Endothelial cell of hepatic sinusoid (primary cell): ENCODE data around the gene MADCAM1.
"Not testable (repeated sequence)": the region's sequence is repeated elsewhere in the genome, so short reads cannot be mapped to it uniquely, and the experiment has no call there.

Experiments used
- in situ Hi-C: cut with HindIII; loops from 2 replicates; pipeline ENCODE4 v1.10.0; 2017; ENCODE audit warnings: low sequenced_read_pairs

MADCAM1 gene

GRCh38 chr19:496112-496665, at the start of gene MADCAM1:
MADCAM1 (plus strand) TSS chr19:496486; CDS start chr19:496500, 14 bp downstream.
- in situ Hi-C loops, result no loop called here

DNA sequence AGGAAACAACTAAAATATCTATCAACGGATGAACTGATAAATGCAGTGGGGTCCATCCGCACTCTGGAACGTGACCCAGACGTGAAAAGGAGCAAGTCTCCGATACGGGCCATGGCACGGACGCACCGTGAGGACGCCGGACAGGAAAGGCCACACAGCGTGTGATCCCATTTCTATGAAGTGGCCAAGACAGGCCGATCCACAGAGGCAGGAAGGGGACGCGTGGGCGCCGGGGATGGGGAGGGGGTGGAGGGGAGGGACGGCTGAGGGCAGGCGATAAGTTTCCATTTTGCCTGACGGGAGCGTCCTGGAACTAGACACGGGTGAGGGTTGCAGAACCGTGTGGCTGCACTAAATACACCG, 49.2 kb upstream of the MADCAM1 start:
- in situ Hi-C loops, result no loop called here

DNA sequence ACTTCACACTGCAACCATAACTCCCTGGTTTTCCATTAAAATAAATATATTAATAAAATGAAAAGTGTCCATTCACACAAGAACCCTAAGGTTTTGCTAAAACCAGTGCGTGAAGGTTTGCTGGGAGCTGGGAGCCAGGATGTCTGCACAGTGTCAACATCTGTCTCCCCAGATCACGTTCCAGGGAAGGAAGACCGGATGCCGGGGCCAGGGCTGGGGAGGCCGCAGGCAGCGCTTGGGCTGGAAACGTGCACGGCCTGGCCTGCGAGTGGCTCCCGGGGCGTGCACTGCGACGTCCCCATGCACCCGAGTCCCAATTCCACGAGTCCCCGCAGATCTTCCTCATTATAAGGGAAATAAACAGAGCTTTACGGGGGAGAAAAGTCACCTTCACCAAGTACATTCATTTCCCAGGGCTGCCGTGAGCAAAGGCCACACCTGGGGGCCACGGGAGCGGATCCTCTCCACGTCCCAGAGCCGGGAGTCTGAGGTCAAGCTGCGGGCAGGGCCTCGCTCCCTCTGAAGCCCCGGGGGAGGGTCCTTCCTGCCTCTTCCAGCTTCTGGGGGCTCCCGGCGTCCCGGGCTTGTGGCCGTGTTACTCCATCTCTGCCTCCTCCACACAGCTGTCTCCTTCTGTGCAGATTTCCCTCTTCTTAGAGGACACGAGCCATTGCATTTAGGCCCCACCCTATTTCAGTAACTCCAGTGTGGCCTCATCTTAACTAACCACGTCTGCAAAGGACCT, 48.3 kb upstream of the MADCAM1 start:
- in situ Hi-C loops, result no loop called here

DNA sequence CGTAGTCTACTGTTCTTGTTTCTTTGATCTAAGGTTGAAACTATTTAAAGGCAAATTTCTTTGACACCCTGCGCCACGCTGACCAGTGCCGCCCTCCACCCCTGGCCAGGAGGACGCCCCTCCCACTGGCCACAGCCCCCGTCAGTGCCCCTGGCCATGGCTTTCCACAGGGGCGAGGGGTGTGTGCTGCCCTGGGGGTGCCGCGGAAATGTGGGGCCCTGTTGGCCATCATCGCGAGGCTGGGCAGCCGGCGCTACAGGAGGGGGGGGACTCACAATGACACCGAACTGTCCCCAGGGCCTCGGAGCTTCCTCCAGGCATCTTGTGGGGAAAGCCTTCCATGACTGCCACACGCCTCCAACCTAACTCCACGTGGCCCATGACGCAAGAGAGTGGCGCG, 46.4 kb upstream of the MADCAM1 start:
- in situ Hi-C loops, result no loop called here

DNA sequence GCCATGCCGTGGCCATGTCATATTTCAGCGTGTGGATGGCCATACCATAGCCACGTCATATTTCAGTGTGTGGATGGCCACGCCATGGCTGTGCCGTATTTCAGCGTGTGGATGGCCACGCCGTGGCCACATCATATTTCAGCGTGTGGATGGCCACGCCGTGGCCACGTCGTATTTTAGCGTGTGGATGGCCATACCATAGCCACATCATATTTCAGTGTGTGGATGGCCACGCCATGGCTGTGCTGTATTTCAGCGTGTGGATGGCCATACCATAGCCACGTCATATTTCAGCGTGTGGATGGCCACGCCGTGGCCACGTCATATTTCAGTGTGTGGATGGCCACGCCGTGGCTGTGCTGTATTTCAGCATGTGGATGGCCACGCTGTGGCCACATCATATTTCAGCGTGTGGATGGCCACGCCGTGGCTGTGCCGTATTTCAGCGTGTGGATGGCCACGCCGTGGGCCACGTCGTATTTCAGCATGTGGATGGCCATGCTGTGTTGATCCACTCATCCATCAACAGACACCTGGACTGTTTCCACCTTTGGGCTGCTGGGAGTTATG, 45.3 kb upstream of the MADCAM1 start:
- in situ Hi-C loops, result not testable (repeated sequence)

GRCh38 chr19:452829-453228, 43.5 kb upstream of the MADCAM1 start:
- in situ Hi-C loops, result no loop called here

DNA sequence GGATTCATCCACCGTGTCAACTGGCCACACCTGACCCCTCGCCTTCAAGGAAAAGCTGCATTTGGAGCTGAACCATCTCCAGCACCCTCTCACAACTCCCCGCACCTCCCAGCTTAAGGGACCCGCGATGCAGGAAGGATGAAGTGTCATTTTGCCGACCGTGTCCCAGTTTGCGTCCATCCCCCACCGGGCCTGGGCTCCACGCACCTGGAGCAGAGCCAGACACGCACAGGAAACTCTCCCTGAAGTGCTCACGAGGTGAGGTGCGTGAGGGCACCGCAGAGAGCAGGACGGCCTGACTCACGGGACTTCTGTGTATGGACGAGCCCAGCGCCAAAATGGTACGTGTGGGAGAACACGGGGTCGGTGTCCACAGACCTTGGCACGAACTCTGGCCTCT, 42.7 kb upstream of the MADCAM1 start:
- in situ Hi-C loops, result no loop called here

- in situ Hi-C loops, result no loop called here
These were observed 41.1 kb upstream of the MADCAM1 start for GRCh38 chr19:455031-455705.

- in situ Hi-C loops, result no loop called here
These were observed 40.3 kb upstream of the MADCAM1 start for GRCh38 chr19:455851-456546.

GRCh38 chr19:456547-457110, 39.7 kb upstream of the MADCAM1 start:
- in situ Hi-C loops, result no loop called here

GRCh38 chr19:457636-458035, 38.6 kb upstream of the MADCAM1 start:
- in situ Hi-C loops, result no loop called here

DNA sequence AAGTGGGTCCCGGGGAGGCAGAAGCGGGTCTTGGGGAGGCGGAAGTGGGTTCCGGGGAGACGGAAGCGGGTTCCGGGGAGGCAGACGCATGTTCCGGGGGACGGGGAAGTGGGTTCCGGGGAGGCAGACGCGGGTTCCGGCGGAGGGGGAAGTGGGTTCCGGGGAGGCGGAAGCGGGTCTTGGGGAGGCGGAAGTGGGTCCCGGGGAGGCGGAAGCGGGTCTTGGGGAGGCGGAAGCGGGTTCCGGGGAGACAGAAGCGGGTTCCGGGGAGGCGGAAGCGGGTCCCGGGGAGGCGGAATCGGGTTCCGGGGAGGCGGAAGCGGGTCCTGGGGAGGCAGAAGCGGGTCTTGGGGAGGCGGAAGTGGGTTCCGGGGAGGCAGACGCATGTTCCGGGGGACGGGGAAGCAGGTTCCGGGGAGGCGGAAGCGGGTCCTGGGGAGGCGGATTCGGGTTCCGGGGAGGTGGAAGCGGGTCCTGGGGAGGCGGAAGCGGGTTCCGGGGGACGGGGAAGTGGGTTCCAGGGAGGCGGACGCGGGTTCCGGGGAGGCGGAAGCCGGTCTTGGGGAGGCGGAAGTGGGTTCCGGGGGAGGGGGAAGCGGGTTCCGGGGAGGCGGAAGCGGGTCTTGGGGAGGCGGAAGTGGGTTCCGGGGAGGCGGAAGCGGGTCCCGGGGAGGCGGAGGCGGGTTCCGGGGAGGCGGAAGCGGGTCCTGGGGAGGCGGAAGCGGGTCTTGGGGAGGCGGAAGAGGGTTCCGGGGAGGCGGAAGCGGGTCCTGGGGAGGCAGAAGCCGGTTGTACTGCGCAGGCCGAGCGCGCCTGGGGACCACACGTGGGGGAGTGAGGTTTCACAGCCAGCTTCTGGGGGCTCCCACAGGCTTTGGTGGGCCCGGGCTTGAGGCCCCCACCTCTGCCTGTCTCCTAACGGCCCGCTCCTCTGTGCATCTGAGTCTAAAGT, 37.9 kb upstream of the MADCAM1 start:
- in situ Hi-C loops, result no loop called here

DNA sequence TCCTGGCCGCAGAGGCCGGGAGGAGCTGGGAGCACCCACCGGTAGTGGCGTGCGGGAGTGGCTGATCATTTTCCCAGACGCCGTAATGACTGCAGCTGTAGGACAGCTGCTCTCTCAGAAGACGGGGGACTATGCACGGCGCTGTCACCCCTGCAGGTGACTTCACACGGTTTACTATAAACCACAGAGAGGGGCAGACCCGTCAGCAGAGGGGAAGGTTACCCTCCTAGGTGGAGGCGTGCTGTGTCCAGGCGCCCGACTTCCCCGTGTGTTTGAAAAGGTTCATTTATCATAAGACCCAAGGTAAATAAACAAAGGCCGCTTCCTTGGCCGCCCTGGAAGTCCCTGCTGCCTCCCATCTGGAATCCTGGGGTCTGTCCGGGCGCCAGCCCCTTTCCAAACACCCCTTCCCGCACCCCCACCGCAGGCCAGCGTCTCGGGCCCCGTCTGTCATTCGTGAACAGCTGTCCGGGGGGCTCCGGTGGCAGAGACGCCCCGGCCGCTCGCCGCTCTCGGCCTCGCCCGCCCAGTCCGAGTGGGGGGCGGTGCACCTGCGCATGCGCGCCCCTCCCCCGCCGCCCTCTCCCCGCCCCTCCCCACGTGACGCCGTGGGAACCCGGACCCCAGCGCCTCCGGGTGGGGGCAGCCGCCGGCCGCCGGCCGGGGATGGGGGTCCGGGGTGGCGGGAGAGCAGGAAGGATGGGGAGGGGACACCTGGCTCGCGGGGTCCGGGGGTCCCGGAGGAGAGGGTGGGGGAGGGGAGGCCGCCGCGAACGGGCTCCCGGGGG, 36.4 kb upstream of the MADCAM1 start:
- in situ Hi-C loops, result no loop called here

DNA sequence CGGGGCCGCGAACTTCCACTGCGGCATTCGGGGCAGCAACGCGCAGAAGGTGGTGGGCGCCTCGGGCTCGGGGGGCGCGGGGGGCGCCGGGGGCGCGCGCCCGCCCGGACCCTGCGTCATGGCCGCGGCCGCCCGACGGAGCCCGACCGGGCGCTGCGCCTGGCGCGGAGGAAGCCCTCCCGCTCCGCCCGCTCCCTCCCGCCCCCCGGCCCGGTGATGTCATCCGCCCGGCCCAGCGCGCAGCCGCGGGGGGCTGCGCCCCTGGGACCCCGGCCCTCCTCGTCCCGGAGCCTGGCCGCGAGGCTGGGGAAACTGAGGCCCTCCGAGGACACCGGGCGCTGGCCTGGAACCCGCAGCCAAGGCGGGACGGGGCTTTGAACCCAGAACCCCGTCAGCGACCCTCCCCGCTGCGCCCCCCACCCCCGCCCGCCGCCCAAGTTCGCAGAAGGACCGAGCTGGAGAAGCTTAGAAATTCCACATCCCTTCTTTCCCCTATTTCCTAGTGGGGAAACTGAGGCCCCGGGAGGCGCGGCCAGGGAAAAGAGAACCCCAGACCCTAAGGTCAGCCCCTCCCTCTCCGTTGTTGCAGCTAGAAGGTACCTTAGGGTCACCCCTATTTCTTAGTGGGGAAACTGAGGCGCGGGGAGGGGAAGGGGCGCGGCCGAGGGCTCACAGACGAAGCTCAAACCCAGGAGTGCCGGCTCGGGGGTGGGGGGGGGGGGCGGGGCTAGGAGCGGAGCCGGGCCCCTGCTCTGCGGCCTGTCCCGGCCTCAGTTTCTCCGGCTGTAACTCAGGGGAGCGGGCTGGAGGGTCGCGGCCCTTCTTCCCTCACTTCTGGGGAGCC, 35.2 kb upstream of the MADCAM1 start, which contains the start of gene SHC2:
Gene SHC2, minus strand, starts transcription at position 157 of the 844 bp plus-strand sequence. Its CDS starts 37 bp downstream, at position 120.
- in situ Hi-C loops, result no loop called here

GRCh38 chr19:461721-462551, 34.4 kb upstream of the MADCAM1 start:
- in situ Hi-C loops, result no loop called here

- in situ Hi-C loops, result no loop called here
These were observed 32.6 kb upstream of the MADCAM1 start for GRCh38 chr19:463483-464207.

DNA sequence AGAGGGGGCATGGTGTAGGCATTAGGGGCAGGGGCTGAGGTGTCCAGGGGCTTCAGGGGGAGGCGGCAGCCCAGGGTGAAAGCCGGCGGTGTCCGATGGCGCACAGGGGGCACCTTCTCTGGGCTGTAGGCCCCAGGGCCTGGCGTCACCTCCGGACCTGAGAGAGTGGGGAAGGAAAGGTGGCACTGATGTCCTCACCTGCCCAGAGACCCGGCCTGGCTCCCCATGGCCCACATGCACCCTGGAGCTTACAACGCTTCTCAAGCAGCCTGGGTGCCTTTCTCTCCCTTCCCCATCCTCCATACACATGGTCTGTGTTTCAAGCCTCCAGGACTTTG, 32.1 kb upstream of the MADCAM1 start:
- in situ Hi-C loops, result no loop called here
